Measurements from ENCODE around the gene DNTTIP2. TPM values are rescaled to one million over a fixed set of nuclear protein-coding genes. Genes with fewer than 3 reads are reported as not detected.
"Not testable (repeated sequence)": the region's sequence is repeated elsewhere in the genome, so short reads cannot be mapped to it uniquely, and the experiment has no call there.

The DNTTIP2 gene
- total RNA-seq, 1 donor from 2014 or later, result 61.8 TPM

DNA sequence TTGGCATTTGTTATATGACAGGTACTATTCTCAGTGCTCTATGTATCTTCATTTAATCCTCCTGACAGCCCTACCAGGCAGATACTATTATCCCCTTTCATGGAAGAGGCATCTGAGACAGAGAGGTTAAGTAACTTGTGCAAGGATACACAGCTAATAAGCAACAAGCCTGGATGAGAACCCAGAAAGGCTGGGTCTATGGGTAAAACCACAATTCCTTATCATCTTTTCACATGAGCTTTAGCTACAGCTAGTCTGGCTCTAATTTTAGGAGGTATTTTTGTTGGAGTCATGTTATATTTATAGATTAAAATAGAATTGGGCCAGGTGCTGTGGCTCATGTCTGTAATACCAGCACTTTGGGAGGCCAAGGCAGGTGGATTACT is 27.7 kb downstream of the DNTTIP2 start:
- H3K36me3 Mint-ChIP-seq (ENCODE audit: low read depth, unreplicated experiment), result peaks cover 20% of the 10 kb centered on the region
- H3K27ac Mint-ChIP-seq (ENCODE audit: unreplicated experiment), result no peak overlapping the region
- peaks cover 12% of the 10 kb centered on the region for H3K27me3 Mint-ChIP-seq (ENCODE audit: unreplicated experiment)
- peaks cover 9% of the 10 kb centered on the region for H3K4me1 Mint-ChIP-seq (ENCODE audit: unreplicated experiment)
- no peak for TF ChIP-seq CTCF (IDR thresholded peaks at IDR 0.05; ENCODE audit: unreplicated experiment)
- no peak overlapping the region for H3K4me3 Mint-ChIP-seq (ENCODE audit: unreplicated experiment)
- H3K9me3 Mint-ChIP-seq (ENCODE audit: unreplicated experiment), result peaks cover 16% of the 10 kb centered on the region
- no peak for DNase-seq (ENCODE audit: low spot score)

DNA sequence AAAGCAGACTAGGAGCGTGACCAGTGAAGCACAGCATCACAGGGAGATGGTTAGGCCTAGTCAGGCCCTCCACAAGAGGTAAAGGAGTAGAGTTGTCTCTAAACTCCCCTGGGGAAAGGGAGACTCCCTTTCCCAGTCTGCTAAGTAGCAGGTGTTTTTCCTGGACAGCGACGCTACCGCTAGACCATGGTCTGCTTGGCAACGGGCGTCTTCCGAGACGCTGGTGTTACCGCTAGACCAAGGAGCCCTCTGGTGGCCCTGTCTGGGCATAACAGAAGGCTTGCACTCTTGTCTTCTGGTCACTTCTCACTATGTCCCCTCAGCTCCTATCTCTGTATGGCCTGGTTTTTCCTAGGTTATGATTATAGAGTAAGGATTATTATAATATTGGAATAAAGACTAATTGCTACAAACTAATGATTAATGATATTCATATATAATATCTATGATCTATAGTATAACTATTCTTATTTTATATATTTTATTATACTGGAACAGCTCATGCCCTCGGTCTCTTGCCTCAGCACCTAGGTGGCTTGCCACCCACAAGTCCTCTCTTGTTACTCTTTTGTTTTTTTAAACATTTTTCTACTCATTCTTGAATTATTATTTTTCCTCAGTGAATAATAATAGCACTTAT is 28.2 kb downstream of the DNTTIP2 start:
- not testable (repeated sequence) for H3K4me3 Mint-ChIP-seq (ENCODE audit: unreplicated experiment); H3K27ac Mint-ChIP-seq (ENCODE audit: unreplicated experiment)
- peak; percentile 70 for TF ChIP-seq CTCF (IDR thresholded peaks at IDR 0.05; ENCODE audit: unreplicated experiment)
- peaks cover 20% of the 10 kb centered on the region for H3K36me3 Mint-ChIP-seq (ENCODE audit: low read depth, unreplicated experiment)
- peaks cover 15% of the 10 kb centered on the region for H3K27me3 Mint-ChIP-seq (ENCODE audit: unreplicated experiment)
- peaks cover 12% of the 10 kb centered on the region for H3K4me1 Mint-ChIP-seq (ENCODE audit: unreplicated experiment)
- DNase-seq (ENCODE audit: low spot score), result peak; percentile 64
- H3K9me3 Mint-ChIP-seq (ENCODE audit: unreplicated experiment), result peaks cover 16% of the 10 kb centered on the region

DNA sequence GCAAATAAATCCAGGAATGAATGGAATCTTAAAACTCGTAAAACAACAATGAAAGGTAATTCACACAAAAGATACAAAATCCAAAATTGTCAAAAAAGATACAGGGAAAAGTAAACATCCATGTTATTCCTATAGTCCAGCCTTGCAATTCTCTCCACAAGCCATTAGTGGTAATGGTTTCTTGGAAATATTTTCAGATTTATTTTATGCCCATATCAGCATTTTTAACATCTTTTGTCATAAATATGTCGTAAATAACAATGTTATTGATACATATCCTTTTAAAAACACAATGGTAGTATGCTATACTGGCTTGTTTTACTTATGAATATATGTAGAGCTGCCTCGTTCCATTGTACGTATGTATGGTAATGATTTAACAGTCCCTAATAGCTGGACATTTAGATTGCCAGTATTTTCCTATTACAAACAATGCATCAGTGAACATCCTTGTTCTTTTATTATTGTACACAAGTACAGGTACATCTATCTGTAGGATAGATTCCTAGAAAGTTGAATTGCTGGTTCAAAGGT is 30.6 kb downstream of the DNTTIP2 start:
- Mint-ChIP-seq H3K4me1 (ENCODE audit: unreplicated experiment) (peaks cover 18% of the 10 kb centered on the region), H3K27ac (ENCODE audit: unreplicated experiment) (peak overlapping the region; percentile 90), H3K9me3 (ENCODE audit: unreplicated experiment) (peaks cover 4% of the 10 kb centered on the region), H3K36me3 (ENCODE audit: low read depth, unreplicated experiment) (peaks cover 9% of the 10 kb centered on the region), H3K27me3 (ENCODE audit: unreplicated experiment) (peaks cover 16% of the 10 kb centered on the region), H3K4me3 (ENCODE audit: unreplicated experiment) (peak overlapping the region; percentile 94)
- no peak for DNase-seq (ENCODE audit: low spot score)
- no peak for TF ChIP-seq CTCF (IDR thresholded peaks at IDR 0.05; ENCODE audit: unreplicated experiment)

GRCh38 chr1:93847811-93848288 is 31.2 kb downstream of the DNTTIP2 start:
- peak; percentile 59 for DNase-seq (ENCODE audit: low spot score)
- Mint-ChIP-seq H3K9me3 (ENCODE audit: unreplicated experiment) (peaks cover 4% of the 10 kb centered on the region), H3K27ac (ENCODE audit: unreplicated experiment) (peak overlapping the region; percentile 90), H3K4me1 (ENCODE audit: unreplicated experiment) (peaks cover 18% of the 10 kb centered on the region), H3K27me3 (ENCODE audit: unreplicated experiment) (peaks cover 16% of the 10 kb centered on the region), H3K4me3 (ENCODE audit: unreplicated experiment) (peak overlapping the region; percentile 94), H3K36me3 (ENCODE audit: low read depth, unreplicated experiment) (peaks cover 9% of the 10 kb centered on the region)
- no peak for TF ChIP-seq CTCF (IDR thresholded peaks at IDR 0.05; ENCODE audit: unreplicated experiment)

Measured in endothelial cell (in vitro differentiated cells).